Mucosa of rectum (tissue), 2 donors: ENCODE data around the gene KRTAP4-9.
"Not testable (repeated sequence)": the region's sequence is repeated elsewhere in the genome, so short reads cannot be mapped to it uniquely, and the experiment has no call there.

Experiments used
- H3K27ac ChIP-seq, 2 donors: one replicate each; pipeline ENCODE4 v1.7.0; 2013; ENCODE audit warnings: inconsistent platforms in 2 of 2, low read depth in 2 of 2, low read length in 2 of 2
- H3K27me3 ChIP-seq, 2 donors: one replicate each; pipeline ENCODE4 v1.7.0; 2013; ENCODE audit warnings: low read length in 2 of 2; ENCODE audit not compliant: control insufficient read depth in 2 of 2, insufficient read depth in 2 of 2
- H3K36me3 ChIP-seq, 2 donors: one replicate each; pipeline ENCODE4 v1.7.0; 2013; ENCODE audit warnings: low read length in 2 of 2; ENCODE audit not compliant: control insufficient read depth in 2 of 2, insufficient read depth in 2 of 2
- H3K4me1 ChIP-seq, 2 donors: one replicate each; pipeline ENCODE4 v1.7.0; 2013; ENCODE audit warnings: low read length in 2 of 2, mild to moderate bottlenecking in 1 of 2; ENCODE audit not compliant: control insufficient read depth in 2 of 2, insufficient read depth in 2 of 2
- H3K4me3 ChIP-seq, 2 donors: one replicate each; pipeline ENCODE4 v1.7.0; 2013; ENCODE audit warnings: low read length in 2 of 2
- H3K9ac ChIP-seq, 2 donors: one replicate each; pipeline ENCODE4 v1.7.0; 2013; ENCODE audit warnings: low read length in 2 of 2, low read depth in 1 of 2, mild to moderate bottlenecking in 1 of 2
- H3K9me3 ChIP-seq, 2 donors: one replicate each; pipeline ENCODE4 v1.7.0; 2013; ENCODE audit warnings: low read length in 2 of 2; ENCODE audit not compliant: control insufficient read depth in 2 of 2
- donor health status: healthy.
- donor health status: Normal muscosa, but diverticular disease.

Gene KRTAP4-9

GRCh38 chr17:41108728-41109386, 3.7 kb downstream of the KRTAP4-9 start:
- H3K27me3 ChIP-seq, H3K9ac ChIP-seq, H3K4me1 ChIP-seq, H3K36me3 ChIP-seq, H3K4me3 ChIP-seq, H3K27ac ChIP-seq, H3K9me3 ChIP-seq: not testable (repeated sequence)

DNA sequence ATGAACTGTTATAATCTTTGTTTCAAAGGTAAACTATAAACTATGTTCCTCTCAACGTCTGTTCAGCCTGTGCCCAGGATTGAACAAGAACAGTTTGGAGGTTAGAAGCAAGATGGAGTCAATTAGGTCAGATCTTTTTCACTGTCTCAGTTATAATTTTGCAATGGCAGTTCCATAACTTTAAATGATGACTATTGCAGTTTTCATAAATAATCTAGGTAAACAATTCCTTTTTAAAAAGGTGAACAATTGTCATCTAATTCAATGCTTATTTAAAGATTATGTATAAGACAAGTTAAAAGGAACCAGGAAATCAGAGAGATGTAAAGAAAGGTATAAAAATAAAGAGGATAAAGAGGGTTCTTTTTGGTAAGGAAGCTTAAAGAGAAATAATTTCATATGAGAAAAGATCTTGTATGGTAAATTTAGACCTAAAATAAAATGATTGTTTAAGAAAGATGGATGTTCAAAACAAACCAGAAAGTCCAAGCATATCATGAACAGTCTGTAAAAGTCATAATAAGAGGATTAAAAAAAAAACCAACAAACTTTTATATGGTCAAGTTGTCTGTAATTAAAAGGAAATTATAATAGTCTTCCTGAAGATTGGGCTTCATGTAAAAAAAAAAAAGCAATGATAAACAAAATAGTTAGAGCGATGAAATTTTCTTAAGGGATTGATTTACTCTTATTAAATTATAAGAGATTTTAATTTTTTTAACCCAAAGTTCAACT, 6.1 kb downstream of the KRTAP4-9 start:
- no peak overlapping the region for H3K9ac ChIP-seq
- no peak overlapping the region for H3K4me3 ChIP-seq
- H3K36me3 ChIP-seq: no peaks in the 10 kb centered on the region
- no peaks in the 10 kb centered on the region for H3K9me3 ChIP-seq
- H3K4me1 ChIP-seq: no peaks in the 10 kb centered on the region
- no peak overlapping the region for H3K27ac ChIP-seq
- H3K27me3 ChIP-seq: no peaks in the 10 kb centered on the region

GRCh38 chr17:41116297-41116696, 11.1 kb downstream of the KRTAP4-9 start:
- Histone ChIP-seq H3K27ac (no peak overlapping the region), H3K27me3 (no peaks in the 10 kb centered on the region), H3K36me3 (no peaks in the 10 kb centered on the region)

GRCh38 chr17:41117846-41118386, 12.7 kb downstream of the KRTAP4-9 start, which contains the start of gene KRTAP4-11:
TSS of gene KRTAP4-11 (minus strand) at chr17:41118373. CDS start at chr17:41118315, 58 bp downstream.
- H3K36me3 ChIP-seq, H3K9me3 ChIP-seq, H3K4me3 ChIP-seq, H3K4me1 ChIP-seq, H3K27ac ChIP-seq, H3K27me3 ChIP-seq, H3K9ac ChIP-seq: not testable (repeated sequence)

More at GRCh38 chr17:41116297-41116696, 11.1 kb downstream of the KRTAP4-9 start:
- no peak overlapping the region for H3K9ac ChIP-seq
- H3K4me3 ChIP-seq: no peak overlapping the region
- no peaks in the 10 kb centered on the region for H3K9me3 ChIP-seq
- H3K4me1 ChIP-seq: no peaks in the 10 kb centered on the region

GRCh38 chr17:41118721-41119120, 13.5 kb downstream of the KRTAP4-9 start:
- Histone ChIP-seq H3K4me3 (no peak overlapping the region), H3K27me3 (no peaks in the 10 kb centered on the region), H3K9me3 (no peaks in the 10 kb centered on the region), H3K27ac (no peak overlapping the region), H3K9ac (no peak overlapping the region), H3K4me1 (no peaks in the 10 kb centered on the region), H3K36me3 (no peaks in the 10 kb centered on the region)

- not testable (repeated sequence) for H3K27me3 ChIP-seq, H3K9ac ChIP-seq, H3K36me3 ChIP-seq, H3K4me3 ChIP-seq, H3K4me1 ChIP-seq, H3K27ac ChIP-seq, H3K9me3 ChIP-seq
These were observed 14.8 kb downstream of the KRTAP4-9 start for GRCh38 chr17:41119696-41120690.

GRCh38 chr17:41121742-41122141, 16.6 kb downstream of the KRTAP4-9 start:
- Histone ChIP-seq H3K27ac (no peak overlapping the region), H3K27me3 (no peaks in the 10 kb centered on the region), H3K9me3 (no peaks in the 10 kb centered on the region), H3K36me3 (no peaks in the 10 kb centered on the region), H3K4me1 (no peaks in the 10 kb centered on the region), H3K9ac (no peak overlapping the region), H3K4me3 (no peak overlapping the region)

DNA sequence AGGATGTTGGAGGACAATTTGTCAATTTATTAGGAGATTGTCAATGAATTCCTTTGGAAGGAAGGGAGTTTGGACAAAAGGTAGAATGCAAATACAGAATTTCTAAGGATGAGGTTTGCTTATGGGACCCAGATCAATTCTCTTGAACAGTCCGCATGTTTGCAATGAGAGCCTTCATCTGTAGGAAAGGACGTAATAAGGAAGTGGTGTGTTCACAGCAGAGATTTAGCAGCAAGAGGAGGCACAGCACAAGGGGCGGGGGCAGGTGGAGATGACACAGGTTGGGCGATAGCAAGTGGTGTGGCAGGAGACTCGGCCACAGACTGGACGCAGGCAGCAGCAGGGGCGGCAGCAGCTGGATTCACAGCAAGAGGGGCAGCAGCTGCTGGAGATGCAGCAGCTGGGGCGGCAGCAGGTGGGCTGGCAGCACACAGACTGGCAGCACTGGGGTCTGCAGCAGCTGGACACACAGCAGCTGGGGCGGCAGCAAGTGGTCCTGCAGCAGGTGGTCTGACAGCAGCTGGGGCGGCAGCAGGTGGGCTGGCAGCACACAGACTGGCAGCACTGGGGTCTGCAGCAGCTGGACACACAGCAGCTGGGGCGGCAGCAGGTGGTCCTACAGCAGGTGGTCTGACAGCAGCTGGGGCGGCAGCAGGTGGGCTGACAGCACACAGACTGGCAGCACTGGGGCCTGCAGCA, 18.3 kb downstream of the KRTAP4-9 start:
- not testable (repeated sequence) for H3K27ac ChIP-seq, H3K4me3 ChIP-seq, H3K27me3 ChIP-seq, H3K36me3 ChIP-seq, H3K9me3 ChIP-seq, H3K9ac ChIP-seq, H3K4me1 ChIP-seq

DNA sequence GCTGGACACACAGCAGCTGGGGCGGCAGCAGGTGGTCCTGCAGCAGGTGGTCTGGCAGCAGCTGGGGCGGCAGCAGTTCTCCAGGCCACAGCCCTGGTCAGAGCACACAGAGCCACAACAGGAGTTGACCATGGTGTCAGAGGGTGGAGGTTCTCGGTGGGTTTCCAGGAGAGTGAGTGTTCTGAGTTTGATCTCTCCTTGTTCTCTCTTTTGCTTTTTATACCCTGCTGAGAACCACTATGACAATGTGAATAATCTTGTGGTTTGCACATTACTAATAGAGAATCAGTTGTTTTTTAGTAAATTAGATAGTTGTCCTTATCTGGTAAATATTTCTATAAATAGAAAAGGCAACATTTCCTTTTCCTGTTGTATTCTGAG, 18.8 kb downstream of the KRTAP4-9 start, which contains the start of gene KRTAP4-12:
Gene KRTAP4-12, minus strand, starts transcription at position 192 of the 381 bp plus-strand sequence. Its CDS starts 60 bp downstream, at position 132.
- H3K9me3 ChIP-seq, H3K36me3 ChIP-seq, H3K27ac ChIP-seq, H3K4me3 ChIP-seq, H3K9ac ChIP-seq, H3K4me1 ChIP-seq, H3K27me3 ChIP-seq: not testable (repeated sequence)
